K562 treated with DMSO at 1 percent for 24 hours (cell line): Measurements from ENCODE around the gene BEND4. TPM values are rescaled to one million over a fixed set of nuclear protein-coding genes. Genes with fewer than 3 reads are reported as not detected.

Experiments
- total RNA-seq: library from RNA; unstranded; fragments of 300-600 nt; gene quantifications from 2 replicates; pipeline ENCODE4 v1.2.3, GENCODE V29; 2022; ENCODE audit warnings: low read depth; ENCODE audit not compliant: insufficient read depth

BEND4 gene
- total RNA-seq = not detected in 2 replicates

GRCh38 chr4:42152507-42153504 lies at the start of gene BEND4:
Gene BEND4 (minus strand): TSS chr4:42152655. CDS start chr4:42152143, 512 bp downstream.

Other genes starting within 250 kb of the BEND4 start
- 24.9 and 29.8 TPM in 2 replicates for gene TMEM33, start 217.2 kb downstream of the BEND4 start, total RNA-seq
- 0.08 TPM in 1 of 2 replicates, not detected in the other for gene DCAF4L1, start 170.9 kb downstream of the BEND4 start, total RNA-seq
- 31.5 and 37.6 TPM in 2 replicates for gene SLC30A9, start 162.1 kb downstream of the BEND4 start, total RNA-seq
- not detected in 2 replicates for gene SHISA3, start 244.8 kb upstream of the BEND4 start, total RNA-seq